Lower leg skin (tissue), 3 donors: ENCODE measurements around the gene COX7B2.

Source experiments
- CTCF ChIP-seq, 3 donors: fragments of 450-650 bp; IDR thresholded peaks; one replicate each; pipeline ENCODE4 v1.5.1; 2016; ENCODE audit warnings: antibody characterized with exemption in 3 of 3, mild to moderate bottlenecking in 3 of 3, moderate library complexity in 2 of 3
- POLR2A ChIP-seq, 2 donors: fragments of 450-650 bp; IDR thresholded peaks; one replicate each; pipeline ENCODE4 v1.6.1; 2016 to 2017; ENCODE audit warnings: antibody characterized with exemption in 2 of 2, mild to moderate bottlenecking in 1 of 2, moderate library complexity in 1 of 2

- TF ChIP-seq CTCF (IDR thresholded peaks at IDR 0.05) (no peak), POLR2A (IDR thresholded peaks at IDR 0.05) (no peak)
Measured at GRCh38 chr4:46908148-46908547, 897 bp downstream of the COX7B2 start.
